Breast epithelium (tissue), 3 donors: Measurements from ENCODE around the gene INMT.

ENCODE experiments used
- CTCF ChIP-seq, 3 donors: fragments of 450-650 bp; IDR thresholded peaks; one replicate each; pipeline ENCODE4 v1.5.1; 2016 to 2017; ENCODE audit warnings: antibody characterized with exemption in 3 of 3, mild to moderate bottlenecking in 3 of 3, moderate library complexity in 3 of 3
- POLR2AphosphoS5 ChIP-seq, 3 donors: sonication (generic); formaldehyde crosslinking; IDR thresholded peaks; one replicate each; pipeline ENCODE4 v1.6.1; 2017; ENCODE audit warnings: antibody characterized with exemption in 3 of 3

- no peak for TF ChIP-seq CTCF (IDR thresholded peaks at IDR 0.05)
- TF ChIP-seq POLR2AphosphoS5 (IDR thresholded peaks at IDR 0.05) = no peak
Measured at GRCh38 chr7:30703756-30704155, 48.2 kb upstream of the INMT start.
